ENCODE data around the gene SERPINE3. TPM values are rescaled to one million over a fixed set of nuclear protein-coding genes. Genes with fewer than 3 reads are reported as not detected.

SERPINE3 gene
- total RNA-seq, 1 donor from 2014 or later = 0.12 TPM

DNA sequence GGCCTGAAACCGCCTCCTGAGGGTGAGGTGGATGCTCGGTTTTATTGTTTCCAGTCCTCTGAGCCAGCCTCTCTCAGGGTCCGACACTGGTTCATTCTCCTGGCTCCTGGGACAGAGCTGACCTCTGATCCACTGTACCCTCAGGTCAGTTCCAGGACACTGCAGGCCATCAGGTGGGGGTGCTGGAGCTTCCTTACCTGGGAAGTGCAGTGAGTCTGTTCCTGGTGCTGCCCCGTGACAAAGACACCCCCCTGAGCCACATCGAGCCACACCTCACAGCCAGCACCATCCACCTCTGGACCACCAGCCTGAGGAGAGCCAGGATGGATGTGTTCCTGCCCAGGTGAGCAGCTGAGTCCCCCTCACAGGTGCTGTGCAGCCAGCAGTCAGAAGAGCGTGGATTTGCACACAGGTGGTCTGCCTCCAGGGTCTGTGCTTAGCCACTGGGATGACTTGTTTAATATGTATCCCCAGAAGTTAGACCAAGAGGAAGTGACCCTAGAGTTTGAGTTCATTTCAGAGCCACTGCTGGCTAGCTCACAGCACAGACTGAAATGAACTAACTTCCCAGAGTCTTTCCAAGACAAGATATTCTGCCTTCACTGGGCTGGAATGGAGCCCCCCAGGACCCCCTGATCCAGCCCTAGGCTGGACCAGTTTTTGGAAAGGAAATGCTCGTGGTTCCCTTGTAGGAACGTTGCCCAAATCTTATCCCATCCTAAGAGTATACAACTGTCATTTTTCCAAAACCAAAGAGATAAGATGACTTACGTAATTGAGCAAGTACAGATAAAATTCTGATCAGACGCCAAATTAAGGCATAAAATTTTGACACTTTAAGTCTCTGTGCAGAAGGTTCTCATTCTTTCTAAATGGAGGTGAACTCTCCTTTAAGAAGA lies 8.8 kb downstream of the SERPINE3 start:
- Mint-ChIP-seq H3K9me3 (no peaks in the 10 kb centered on the region), H3K36me3 (no peaks in the 10 kb centered on the region), H3K4me1 (ENCODE audit: unreplicated experiment) (peaks cover 5% of the 10 kb centered on the region), H3K4me3 (no peak overlapping the region), H3K27me3 (no peaks in the 10 kb centered on the region), H3K27ac (no peak overlapping the region)
- TF ChIP-seq, protein P1, sequence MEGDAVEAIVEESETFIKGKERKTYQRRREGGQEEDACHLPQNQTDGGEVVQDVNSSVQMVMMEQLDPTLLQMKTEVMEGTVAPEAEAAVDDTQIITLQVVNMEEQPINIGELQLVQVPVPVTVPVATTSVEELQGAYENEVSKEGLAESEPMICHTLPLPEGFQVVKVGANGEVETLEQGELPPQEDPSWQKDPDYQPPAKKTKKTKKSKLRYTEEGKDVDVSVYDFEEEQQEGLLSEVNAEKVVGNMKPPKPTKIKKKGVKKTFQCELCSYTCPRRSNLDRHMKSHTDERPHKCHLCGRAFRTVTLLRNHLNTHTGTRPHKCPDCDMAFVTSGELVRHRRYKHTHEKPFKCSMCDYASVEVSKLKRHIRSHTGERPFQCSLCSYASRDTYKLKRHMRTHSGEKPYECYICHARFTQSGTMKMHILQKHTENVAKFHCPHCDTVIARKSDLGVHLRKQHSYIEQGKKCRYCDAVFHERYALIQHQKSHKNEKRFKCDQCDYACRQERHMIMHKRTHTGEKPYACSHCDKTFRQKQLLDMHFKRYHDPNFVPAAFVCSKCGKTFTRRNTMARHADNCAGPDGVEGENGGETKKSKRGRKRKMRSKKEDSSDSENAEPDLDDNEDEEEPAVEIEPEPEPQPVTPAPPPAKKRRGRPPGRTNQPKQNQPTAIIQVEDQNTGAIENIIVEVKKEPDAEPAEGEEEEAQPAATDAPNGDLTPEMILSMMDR (conservative IDR thresholded peaks at IDR 0.05) = no peak
- no peak for DNase-seq (ENCODE audit: extremely low spot score, unreplicated experiment)

DNA sequence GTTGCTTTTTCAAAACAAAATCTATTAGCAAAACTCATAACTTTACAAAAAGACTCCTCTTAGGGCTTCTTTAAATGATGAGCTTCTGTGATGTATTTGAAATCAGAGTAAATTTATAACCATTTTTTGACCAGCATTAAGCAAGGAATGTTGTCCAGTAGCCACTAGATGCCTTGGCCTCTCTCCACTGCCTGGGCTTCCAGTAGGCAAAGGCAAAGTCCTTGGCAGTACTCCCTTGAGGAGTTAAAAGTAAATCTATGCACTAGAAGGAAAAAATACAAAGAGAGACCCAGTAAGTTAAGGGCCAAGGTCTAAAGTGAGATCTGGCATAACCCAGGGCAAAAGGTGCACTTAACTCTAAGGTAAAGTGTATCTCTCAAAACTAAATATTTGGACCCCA lies 9.5 kb downstream of the SERPINE3 start:
- Mint-ChIP-seq H3K4me1 (ENCODE audit: unreplicated experiment) (no peaks in the 10 kb centered on the region), H3K4me3 (no peak overlapping the region), H3K9me3 (no peaks in the 10 kb centered on the region), H3K27ac (no peak overlapping the region), H3K36me3 (no peaks in the 10 kb centered on the region), H3K27me3 (no peaks in the 10 kb centered on the region)
- TF ChIP-seq, protein P1 (conservative IDR thresholded peaks at IDR 0.05) = no peak
- no peak for DNase-seq (ENCODE audit: extremely low spot score, unreplicated experiment)

DNA sequence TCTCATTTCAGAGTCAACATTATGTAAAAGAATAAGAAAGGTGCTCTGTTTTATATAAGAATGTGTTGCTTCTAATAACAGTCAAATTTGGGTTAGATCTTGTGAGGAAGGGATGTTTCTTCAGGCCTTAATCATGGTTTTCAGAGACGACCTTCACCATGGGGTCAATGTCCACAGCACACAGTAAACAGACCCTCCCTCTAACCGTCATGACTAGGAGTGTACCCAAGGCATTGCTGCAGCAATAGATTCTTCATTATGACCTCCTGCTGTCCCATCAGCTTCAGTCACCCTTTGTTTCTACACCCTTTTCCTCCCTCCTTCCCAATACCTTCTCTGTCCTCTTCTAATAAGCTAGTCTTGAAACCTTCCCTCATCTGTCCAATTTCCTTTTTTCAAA lies 15.7 kb downstream of the SERPINE3 start:
- no peak overlapping the region for H3K4me3 Mint-ChIP-seq
- H3K36me3 Mint-ChIP-seq = no peaks in the 10 kb centered on the region
- no peaks in the 10 kb centered on the region for H3K9me3 Mint-ChIP-seq
- TF ChIP-seq, protein P1 (conservative IDR thresholded peaks at IDR 0.05) = no peak
- no peaks in the 10 kb centered on the region for H3K27me3 Mint-ChIP-seq
- H3K4me1 Mint-ChIP-seq (ENCODE audit: unreplicated experiment) = peaks cover 3% of the 10 kb centered on the region
- no peak overlapping the region for H3K27ac Mint-ChIP-seq
- DNase-seq (ENCODE audit: extremely low spot score, unreplicated experiment) = no peak

DNA sequence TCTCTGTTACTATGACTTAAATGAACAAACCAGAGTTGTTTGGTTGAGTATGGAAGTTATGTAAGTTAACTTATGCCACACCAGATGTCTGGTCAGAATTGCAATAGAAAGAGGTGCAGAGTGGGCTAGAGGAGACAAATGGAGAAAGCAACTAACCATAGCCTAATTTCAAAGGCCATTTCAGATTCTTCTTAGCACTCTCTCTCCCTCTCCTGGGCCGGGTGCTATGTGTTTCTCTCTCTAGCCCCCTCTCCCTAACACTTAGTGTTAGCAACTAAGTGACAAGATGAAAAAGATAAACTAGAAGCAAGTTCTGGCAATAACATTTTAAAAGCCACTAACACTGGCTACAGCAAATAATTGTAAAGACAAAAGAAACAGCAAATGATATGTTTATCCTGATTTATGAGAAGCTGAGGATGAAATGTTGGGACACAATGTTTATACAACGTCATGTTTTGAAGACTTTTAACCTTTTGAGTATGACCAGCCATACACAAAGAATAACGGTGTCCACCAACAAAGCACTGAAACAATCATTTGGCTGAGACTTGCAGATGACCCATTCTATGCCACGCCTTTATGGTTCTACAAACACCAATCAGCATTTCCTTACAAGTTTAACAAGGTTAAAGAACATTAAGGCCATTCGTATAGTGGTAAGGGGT lies 18.6 kb downstream of the SERPINE3 start:
- peaks cover 9% of the 10 kb centered on the region for H3K36me3 Mint-ChIP-seq
- no peak for DNase-seq (ENCODE audit: extremely low spot score, unreplicated experiment)
- H3K4me3 Mint-ChIP-seq = no peak overlapping the region
- H3K9me3 Mint-ChIP-seq = no peaks in the 10 kb centered on the region
- peaks cover 3% of the 10 kb centered on the region for H3K4me1 Mint-ChIP-seq (ENCODE audit: unreplicated experiment)
- H3K27ac Mint-ChIP-seq = no peak overlapping the region
- no peaks in the 10 kb centered on the region for H3K27me3 Mint-ChIP-seq
- TF ChIP-seq, protein P1 (conservative IDR thresholded peaks at IDR 0.05) = no peak

DNA sequence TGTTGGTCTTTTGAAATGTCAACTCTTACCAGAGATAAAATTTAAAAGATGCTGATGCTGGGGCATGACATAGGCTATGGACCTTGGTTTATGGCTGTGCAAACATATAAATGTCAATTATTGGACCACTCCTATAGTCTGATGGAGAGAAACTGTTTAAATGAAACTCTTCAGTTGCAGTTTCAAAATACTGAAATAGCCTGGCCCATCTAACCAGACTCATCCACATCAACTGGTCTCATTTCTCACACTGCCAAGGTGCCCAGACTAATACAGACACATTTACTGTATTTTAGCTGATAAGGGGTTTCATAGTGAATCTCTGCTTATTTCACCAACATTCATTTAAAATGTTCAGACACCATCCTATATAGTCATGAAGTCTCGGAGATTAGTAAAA lies 19.9 kb downstream of the SERPINE3 start:
- no peaks in the 10 kb centered on the region for H3K9me3 Mint-ChIP-seq
- H3K27me3 Mint-ChIP-seq = no peaks in the 10 kb centered on the region
- peaks cover 15% of the 10 kb centered on the region for H3K36me3 Mint-ChIP-seq
- H3K4me3 Mint-ChIP-seq = no peak overlapping the region
- H3K27ac Mint-ChIP-seq = no peak overlapping the region
- H3K4me1 Mint-ChIP-seq (ENCODE audit: unreplicated experiment) = peaks cover 3% of the 10 kb centered on the region
- TF ChIP-seq, protein P1 (conservative IDR thresholded peaks at IDR 0.05) = no peak
- DNase-seq (ENCODE audit: extremely low spot score, unreplicated experiment) = no peak

All from type B pancreatic cell (in vitro differentiated cells).